GM12891 (cell line): ENCODE results near the gene KRT73.
A peak's percentile ranks its signal among the peaks of the same experiment; 100 is the strongest.

Source experiments
- DNase-seq: peaks from one replicate; pipeline ENCODE4 v3.0.0; 2011; ENCODE audit warnings: low spot score; ENCODE audit not compliant: insufficient read length
- FAIRE-seq: peaks from 2 replicates; lab custom pipeline; 2011; peaks lifted over from hg19 to GRCh38; lab: Jason Lieb, UNC
- PAX5 ChIP-seq: IDR thresholded peaks from 2 replicates; pipeline ENCODE4 v1.6.1; 2011; ENCODE audit warnings: low read length, moderate library complexity, mild to moderate bottlenecking; ENCODE audit not compliant: insufficient read depth, severe bottlenecking
- POLR2A ChIP-seq: IDR thresholded peaks from 2 replicates; pipeline ENCODE4 v1.6.1; 2011; ENCODE audit warnings: low read depth, low read length, control low read depth
- POLR2AphosphoS5 ChIP-seq: IDR thresholded peaks from 2 replicates; pipeline ENCODE4 v1.6.1; 2011; ENCODE audit warnings: low read depth, low read length, control low read depth
- POU2F2 ChIP-seq: IDR thresholded peaks from 2 replicates; pipeline ENCODE4 v1.6.1; 2011; ENCODE audit warnings: low read depth, mild to moderate bottlenecking, control low read depth, low read length, moderate library complexity
- SPI1 ChIP-seq: IDR thresholded peaks from 2 replicates; pipeline ENCODE4 v1.6.1; 2011; ENCODE audit warnings: low read depth, low read length, control low read depth
- TAF1 ChIP-seq: IDR thresholded peaks from 2 replicates; pipeline ENCODE4 v1.6.1; 2011; ENCODE audit warnings: low read depth, low read length, control low read depth

Gene KRT73

DNA sequence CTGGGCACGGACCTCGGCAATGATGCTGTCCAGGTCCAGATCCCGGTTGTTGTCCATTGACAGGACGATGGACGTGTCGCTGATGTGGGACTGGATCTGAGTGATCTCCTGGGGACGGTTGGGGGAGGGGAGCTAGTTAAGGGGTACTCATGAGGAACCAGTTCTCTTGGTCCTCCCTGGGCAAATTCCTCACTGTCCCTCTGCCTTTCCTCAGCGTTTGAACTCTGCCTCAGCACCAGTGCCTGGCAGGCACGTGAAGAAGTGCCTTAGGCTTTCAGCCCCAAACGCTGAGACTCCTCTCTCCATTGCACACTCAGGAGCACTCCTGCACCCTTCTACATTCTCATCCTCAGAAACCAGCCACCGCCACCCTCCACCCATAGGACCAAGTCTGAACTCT, 26.8 kb downstream of the KRT73 start:
- TF ChIP-seq POLR2A (no peak), TAF1 (no peak), SPI1 (no peak), POLR2AphosphoS5 (no peak), PAX5 (no peak), POU2F2 (no peak)

DNA sequence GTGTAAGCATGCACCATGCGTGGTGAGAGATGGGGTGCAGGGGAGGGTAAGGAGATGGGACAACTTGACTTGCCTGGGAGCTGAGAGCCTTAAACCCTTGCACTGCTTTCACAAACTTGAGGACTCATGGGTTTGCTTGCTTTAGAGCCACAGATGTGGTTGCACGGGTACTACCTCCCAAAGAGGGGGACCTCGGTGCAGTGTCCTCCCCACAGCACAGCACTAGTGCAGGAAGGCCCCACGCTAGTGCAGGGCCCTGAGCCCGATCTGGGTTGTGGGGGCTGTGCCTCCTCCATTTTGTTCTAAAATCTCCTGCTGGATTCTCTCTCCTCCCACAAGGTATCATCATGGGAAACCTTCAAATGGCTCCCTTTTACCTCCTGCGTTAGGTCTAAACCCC, 28.3 kb downstream of the KRT73 start:
- DNase-seq (no peak), FAIRE-seq (no peak)
- no peak for TF ChIP-seq SPI1
- no peak for TF ChIP-seq PAX5
- no peak for TF ChIP-seq POLR2AphosphoS5
- TF ChIP-seq POLR2A, result no peak
- no peak for TF ChIP-seq TAF1
- TF ChIP-seq POU2F2, result no peak

More for the DNA sequence above, 26.8 kb downstream of the KRT73 start:
- FAIRE-seq (no peak), DNase-seq (no peak)

DNA sequence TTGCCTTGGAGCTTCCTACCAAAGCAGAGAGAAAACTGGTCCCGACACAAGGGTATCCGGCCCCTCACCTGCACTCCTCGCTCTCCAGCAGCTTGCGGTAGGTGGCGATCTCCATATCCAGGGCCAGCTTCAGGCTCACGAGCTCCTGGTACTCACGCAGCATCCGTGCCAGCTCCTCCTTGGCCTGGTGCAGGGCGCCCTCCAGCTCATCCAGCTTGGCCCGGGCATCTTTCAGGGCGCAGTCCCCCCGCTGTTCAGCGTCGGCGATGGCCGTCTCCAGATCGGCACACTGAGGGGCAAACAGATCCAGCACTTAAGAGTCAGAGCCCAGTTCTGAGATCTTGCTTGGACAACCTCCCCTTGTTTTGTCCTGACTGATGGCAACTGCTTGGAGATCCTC, 30.8 kb downstream of the KRT73 start:
- TF ChIP-seq PAX5 (no peak), POLR2A (no peak), TAF1 (no peak), POLR2AphosphoS5 (no peak), POU2F2 (no peak), SPI1 (no peak)
- DNase-seq (no peak), FAIRE-seq (no peak)

GRCh38 chr12:52585946-52586345, 32.4 kb downstream of the KRT73 start:
- TF ChIP-seq SPI1 (no peak), POLR2AphosphoS5 (no peak), TAF1 (no peak), POU2F2 (no peak), POLR2A (no peak), PAX5 (no peak)
- no peak for DNase-seq
- FAIRE-seq, result no peak

GRCh38 chr12:52585066-52585465, 33.3 kb downstream of the KRT73 start:
- FAIRE-seq, result no peak

GRCh38 chr12:52584156-52584682, 34.1 kb downstream of the KRT73 start:
- TF ChIP-seq POU2F2, result no peak
- TF ChIP-seq POLR2AphosphoS5, result no peak
- no peak for TF ChIP-seq POLR2A
- TF ChIP-seq SPI1, result no peak
- no peak for TF ChIP-seq TAF1
- TF ChIP-seq PAX5, result no peak
- DNase-seq, result no peak
- no peak for FAIRE-seq

More at GRCh38 chr12:52585066-52585465, 33.3 kb downstream of the KRT73 start:
- no peak for TF ChIP-seq PAX5
- no peak for TF ChIP-seq TAF1
- no peak for TF ChIP-seq POLR2A
- no peak for TF ChIP-seq POLR2AphosphoS5
- TF ChIP-seq POU2F2, result no peak
- no peak for TF ChIP-seq SPI1
- no peak for DNase-seq

DNA sequence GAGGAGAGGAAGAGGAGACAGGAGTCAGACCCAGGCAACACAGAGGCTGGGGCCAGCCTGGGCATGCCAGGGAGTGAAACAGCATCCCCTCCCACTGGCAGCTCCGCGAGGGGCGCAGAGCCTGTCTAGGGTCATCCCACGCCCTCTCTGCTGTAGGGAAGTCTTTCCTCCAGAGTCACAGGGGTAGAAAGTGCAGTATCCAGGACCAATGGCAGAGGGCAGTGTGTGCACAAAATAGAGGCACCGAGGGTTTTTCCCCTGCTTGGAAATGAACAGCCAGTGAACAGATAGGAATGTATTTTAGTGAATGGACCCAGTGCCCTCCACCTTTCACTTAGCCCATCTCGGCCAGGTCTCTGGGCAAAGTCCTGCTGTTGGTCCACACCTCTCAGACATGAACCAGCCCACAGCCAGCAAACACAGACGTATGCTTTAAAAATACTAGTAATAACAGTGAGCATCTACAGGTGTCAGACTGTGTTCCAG, 35.3 kb downstream of the KRT73 start:
- DNase-seq (peak; percentile 50), FAIRE-seq (peak; percentile 88)
- TF ChIP-seq POLR2A, result no peak
- no peak for TF ChIP-seq POU2F2
- TF ChIP-seq POLR2AphosphoS5, result no peak
- no peak for TF ChIP-seq PAX5
- TF ChIP-seq SPI1, result no peak
- TF ChIP-seq TAF1, result no peak

GRCh38 chr12:52582486-52582885, 35.9 kb downstream of the KRT73 start:
- TF ChIP-seq PAX5 (no peak), TAF1 (no peak)
- FAIRE-seq (no peak), DNase-seq (no peak)

- no peak for FAIRE-seq
- DNase-seq, result no peak
These were observed 36.9 kb downstream of the KRT73 start for GRCh38 chr12:52581481-52581880.

GRCh38 chr12:52581066-52581465, 37.3 kb downstream of the KRT73 start:
- FAIRE-seq (no peak), DNase-seq (no peak)
- TF ChIP-seq SPI1 (no peak), TAF1 (no peak), POLR2AphosphoS5 (no peak), POLR2A (no peak), POU2F2 (no peak), PAX5 (no peak)

More at GRCh38 chr12:52581481-52581880, 36.9 kb downstream of the KRT73 start:
- TF ChIP-seq SPI1 (no peak), PAX5 (no peak), POU2F2 (no peak), TAF1 (no peak), POLR2A (no peak)

DNA sequence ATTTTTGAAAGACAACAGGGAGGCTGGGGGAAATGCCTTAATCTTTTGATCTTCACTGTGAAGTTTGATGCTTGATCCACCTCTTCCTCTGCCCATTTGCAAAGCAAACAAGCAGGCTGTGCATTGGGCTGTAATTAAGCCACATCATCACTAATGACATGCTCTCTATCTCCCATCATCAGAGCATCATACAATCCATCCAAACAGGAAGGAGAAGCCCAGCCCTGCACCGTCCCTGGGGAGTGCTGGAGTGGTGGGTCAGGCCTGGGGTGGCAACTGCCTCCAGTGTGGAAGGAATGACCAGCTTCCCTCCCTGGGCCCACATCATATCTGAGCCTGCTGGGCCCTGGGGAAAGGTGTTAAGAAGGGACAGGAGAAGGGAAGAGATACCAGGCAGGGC, 37.9 kb downstream of the KRT73 start:
- FAIRE-seq (no peak), DNase-seq (no peak)
- no peak for TF ChIP-seq PAX5
- no peak for TF ChIP-seq SPI1
- TF ChIP-seq POLR2A, result no peak
- TF ChIP-seq TAF1, result no peak
- no peak for TF ChIP-seq POU2F2
- no peak for TF ChIP-seq POLR2AphosphoS5
